Ramos (cell line): ENCODE data around the gene GID4.

Experiments used
- in situ Hi-C: fragments of 300-500 bp; cut with MboI; formaldehyde crosslinking; loops from one replicate; pipeline ENCODE4 v1.14.3; 2022; ENCODE audit warnings: low sequenced_read_pairs; ENCODE audit not compliant: unreplicated experiment

The GID4 gene

DNA sequence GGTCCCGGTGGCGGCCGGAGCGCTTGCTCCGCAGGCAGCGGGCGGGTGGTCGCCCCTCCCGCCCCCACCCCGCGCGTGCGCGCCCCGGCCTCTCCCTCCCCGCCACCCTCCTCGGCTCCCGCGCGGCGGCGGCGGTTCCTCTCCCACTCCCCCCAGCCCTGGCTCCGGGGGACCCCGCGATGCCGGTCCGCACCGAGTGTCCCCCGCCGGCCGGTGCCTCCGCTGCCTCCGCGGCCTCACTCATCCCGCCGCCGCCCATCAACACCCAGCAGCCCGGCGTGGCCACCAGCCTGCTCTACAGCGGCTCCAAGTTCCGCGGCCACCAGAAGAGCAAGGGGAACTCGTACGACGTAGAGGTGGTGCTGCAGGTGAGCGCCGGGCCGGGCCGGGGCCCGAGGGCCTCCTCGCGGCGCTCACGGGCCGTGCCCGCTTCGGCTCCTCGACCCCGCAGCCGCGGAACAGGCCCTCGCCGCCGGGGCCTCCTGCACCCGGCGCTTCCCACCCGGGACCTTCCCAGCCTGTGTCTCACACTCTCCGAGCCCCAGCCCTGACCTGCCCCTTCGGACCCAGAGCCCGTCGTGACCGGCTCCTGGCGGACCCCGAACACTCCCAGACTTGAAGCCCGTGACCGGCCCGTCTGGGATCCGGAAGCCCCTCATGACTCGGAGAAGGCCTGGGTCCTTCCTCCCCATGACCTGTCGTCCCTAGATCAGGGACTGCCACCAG lies 490 bp downstream of the GID4 start:
- in situ Hi-C loops, result loop anchor here (25.0 kb wide), 1 partner anchor 352 kb away; the partner anchor contains the start of gene RAI1

- in situ Hi-C loops, result loop anchor here (25.0 kb wide), 1 partner anchor 353 kb away; the partner anchor contains the start of gene RAI1
These were observed 1.2 kb downstream of the GID4 start for GRCh38 chr17:18040261-18040858.

DNA sequence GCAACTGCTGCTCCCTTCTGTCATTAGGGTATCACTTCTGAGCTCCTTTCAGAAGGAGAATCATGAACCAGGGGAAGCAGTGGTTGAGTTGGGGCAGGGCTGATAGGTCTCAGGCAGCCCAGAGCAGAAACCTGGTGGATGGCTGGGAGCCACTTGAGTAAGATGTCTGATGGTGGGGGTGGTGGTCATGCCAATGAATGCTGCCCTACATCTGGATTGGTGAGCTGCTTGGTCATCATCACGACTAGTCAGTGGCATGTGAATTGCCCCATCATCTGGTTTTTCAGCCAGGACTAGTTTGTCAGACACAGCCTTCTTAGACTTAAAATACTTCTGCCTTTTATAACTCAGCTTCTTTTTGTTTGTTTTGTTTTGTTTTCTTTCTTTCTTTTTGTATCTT lies 2.6 kb downstream of the GID4 start:
- in situ Hi-C loops, result loop anchor here (25.0 kb wide), 1 partner anchor 354 kb away; the partner anchor contains the start of gene RAI1

- in situ Hi-C loops, result loop anchor here (25.0 kb wide), 1 partner anchor 356 kb away; the partner anchor contains the start of gene RAI1
These were observed 3.8 kb downstream of the GID4 start for GRCh38 chr17:18042983-18043382.

GRCh38 chr17:18043491-18043890 lies 4.3 kb downstream of the GID4 start:
- in situ Hi-C loops, result loop anchor here (25.0 kb wide), 1 partner anchor 356 kb away; the partner anchor contains the start of gene RAI1

DNA sequence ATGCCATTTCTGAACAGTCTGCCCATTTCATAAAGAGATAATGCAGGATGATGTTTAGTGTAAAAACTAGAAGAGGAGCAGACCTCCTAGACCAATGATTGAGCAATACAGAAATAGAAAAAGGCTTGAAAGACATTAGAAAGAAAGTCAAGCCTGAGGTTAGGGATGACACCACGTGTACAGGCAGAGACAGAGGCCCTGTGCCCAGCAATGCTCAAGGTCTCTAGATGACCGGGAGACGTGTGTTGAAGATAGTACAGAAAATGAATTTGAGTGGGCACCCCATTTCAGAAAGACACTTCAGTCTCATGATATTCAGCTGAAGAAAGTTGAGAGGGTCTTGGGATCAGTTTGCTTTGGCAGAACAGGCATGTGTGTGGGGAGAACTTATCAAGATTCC lies 5.4 kb downstream of the GID4 start:
- in situ Hi-C loops, result loop anchor here (25.0 kb wide), 1 partner anchor 357 kb away; the partner anchor contains the start of gene RAI1

DNA sequence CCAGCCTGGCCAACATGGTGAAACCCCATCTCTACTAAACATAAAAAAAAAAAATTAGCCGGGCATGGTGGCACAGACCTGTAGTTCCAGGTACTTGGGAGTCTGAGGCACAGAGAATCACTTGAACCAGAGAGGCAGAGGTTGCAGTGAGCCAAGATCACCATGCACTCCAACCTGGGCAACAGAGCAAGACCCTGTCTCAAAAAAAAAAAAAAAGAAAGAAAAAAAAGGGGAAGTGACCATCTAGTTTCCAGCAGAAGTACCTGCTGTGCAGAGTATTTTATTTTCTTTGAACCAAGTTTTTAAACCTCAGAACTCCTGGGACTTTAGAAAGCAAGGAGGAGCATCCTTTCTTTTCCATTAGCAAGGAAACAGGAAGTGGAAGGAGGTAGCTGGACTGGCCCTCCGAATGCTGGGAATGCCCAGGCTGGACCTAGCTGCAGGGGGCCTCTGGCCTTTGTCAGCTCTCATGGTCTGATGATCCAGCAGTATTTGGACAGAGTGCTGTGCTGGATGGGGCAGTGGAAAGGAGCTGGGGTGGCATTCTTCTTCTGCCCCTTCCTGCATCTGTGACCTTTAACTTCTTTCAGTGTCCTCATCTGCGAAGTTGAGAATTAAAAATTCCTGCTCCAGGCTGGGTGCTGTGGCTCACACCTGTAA lies 6.6 kb downstream of the GID4 start:
- in situ Hi-C loops, result loop anchor here (25.0 kb wide), 1 partner anchor 359 kb away; the partner anchor contains the start of gene RAI1

- in situ Hi-C loops, result no loop called here
These were observed 16.4 kb downstream of the GID4 start for GRCh38 chr17:18055597-18055996.

- in situ Hi-C loops, result no loop called here
These were observed 17.0 kb downstream of the GID4 start for GRCh38 chr17:18056214-18056613.

- in situ Hi-C loops, result no loop called here
These were observed 20.1 kb downstream of the GID4 start for GRCh38 chr17:18059283-18059682.

DNA sequence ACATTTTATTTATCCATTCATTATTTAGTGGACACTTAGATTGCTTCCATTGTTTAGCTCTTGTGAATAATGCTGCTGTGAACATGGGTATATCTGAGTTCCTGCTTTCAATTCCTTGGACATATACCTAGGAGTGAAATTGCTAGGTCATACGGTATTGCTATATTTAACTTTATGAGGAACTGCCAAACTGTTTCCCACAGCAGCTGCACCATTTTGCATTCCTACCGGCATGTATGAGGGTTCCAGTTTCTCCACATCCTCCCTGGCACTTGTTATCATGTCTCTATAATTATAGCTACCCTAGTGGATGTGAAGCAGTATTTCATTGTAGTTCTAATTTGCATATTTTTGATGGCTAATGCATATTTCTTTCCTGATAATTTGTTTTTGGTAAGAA lies 24.8 kb downstream of the GID4 start:
- in situ Hi-C loops, result no loop called here

GRCh38 chr17:18065546-18065945 lies 26.3 kb downstream of the GID4 start:
- in situ Hi-C loops, result no loop called here

GRCh38 chr17:18066866-18067265 lies 27.7 kb downstream of the GID4 start:
- in situ Hi-C loops, result no loop called here

GRCh38 chr17:18069101-18069500 lies 29.9 kb downstream of the GID4 start:
- in situ Hi-C loops, result no loop called here

DNA sequence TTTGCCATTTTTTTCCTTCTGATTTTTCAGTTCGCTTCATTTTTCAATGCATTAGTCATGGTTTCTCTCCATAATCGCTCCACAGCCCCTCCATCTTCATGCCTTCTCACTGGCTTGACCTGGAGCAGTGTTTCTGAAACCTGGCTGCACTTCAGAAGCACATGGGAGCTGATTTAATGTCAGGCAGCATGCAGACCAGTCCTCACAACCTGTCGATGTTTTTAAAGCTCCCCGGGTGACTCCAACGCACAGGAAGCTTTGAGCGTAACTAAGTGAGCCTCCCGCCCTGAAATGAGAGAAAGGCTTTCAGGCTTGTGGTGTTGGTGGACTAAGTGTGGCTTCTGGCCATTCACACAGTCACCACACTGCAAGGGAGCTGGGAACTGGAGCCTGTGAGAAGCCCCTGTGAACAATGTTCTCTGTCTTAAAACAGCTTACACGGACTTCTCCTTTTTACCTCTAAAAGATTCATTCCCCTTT lies 31.7 kb downstream of the GID4 start:
- in situ Hi-C loops, result no loop called here

DNA sequence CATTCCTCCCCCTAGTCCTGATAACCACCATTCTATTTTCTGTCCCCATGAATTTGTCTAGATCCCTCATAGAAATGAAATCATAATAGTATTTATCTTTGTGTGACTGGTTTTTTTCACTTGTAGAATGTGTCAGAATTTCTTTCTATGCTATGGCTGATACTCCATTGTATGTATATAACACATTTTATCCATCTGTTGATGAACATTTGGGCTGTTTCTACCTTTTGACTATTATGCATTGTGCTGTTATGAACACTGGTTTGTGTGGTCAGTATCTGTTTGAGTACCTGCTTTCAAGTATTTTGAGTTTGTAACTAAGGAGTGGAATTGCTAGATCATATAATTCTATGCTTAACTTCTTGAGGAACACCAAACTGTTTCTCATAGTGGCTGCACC lies 32.5 kb downstream of the GID4 start:
- in situ Hi-C loops, result no loop called here

DNA sequence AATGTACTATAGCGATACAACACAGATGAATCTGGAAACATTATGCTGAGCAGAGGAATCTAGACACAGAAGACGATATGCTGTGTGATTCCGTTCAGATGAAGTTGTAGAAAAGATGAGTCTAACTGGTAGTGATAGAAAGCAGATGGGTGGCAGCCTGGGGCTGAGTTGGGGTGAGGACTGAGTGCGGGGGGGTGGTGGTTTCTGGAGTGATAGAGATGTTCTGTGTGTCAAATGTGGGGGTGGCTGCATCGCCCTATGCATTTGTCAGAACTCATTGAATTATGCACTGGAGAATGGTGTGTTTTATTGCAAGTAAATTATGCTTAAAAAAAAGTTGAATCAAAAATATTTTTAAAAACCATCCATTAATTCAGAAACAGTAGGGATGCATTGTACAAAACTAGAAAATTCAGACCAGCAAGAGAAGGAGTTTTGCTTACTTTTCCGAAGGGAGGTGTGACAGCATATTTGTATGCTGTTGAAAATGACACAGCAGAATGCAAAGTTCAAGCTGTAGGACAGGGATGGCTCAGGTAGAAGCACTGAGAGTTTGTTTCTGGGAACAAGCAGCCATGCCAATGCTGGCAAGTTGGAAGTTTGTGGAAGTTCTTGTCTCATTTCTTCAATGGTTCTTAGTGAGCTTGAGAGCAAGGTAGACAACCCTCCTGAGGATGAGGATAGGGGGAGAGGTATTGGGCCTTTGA lies 35.5 kb downstream of the GID4 start:
- in situ Hi-C loops, result no loop called here

GRCh38 chr17:18076936-18077335 lies 37.7 kb downstream of the GID4 start:
- in situ Hi-C loops, result no loop called here

DNA sequence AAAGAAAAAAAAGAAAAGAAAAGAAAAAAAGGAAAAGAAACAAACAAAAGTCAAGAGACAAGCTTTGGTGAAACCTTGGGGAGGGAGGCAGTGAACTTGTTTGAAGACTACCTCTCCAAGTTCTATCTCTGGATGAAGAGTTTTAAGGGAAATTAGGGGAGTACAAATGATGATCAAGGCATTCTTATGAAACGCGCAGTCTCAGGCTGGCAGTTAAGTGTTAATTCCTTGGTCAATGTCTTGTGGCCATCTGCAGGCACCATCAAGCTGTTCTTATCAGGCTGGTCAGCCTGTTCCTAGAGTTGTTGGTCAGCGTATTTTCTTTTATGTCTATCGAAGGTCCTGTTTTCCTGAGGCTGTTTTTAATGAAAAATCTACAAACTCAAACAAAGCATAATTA lies 40.3 kb downstream of the GID4 start:
- in situ Hi-C loops, result no loop called here

DNA sequence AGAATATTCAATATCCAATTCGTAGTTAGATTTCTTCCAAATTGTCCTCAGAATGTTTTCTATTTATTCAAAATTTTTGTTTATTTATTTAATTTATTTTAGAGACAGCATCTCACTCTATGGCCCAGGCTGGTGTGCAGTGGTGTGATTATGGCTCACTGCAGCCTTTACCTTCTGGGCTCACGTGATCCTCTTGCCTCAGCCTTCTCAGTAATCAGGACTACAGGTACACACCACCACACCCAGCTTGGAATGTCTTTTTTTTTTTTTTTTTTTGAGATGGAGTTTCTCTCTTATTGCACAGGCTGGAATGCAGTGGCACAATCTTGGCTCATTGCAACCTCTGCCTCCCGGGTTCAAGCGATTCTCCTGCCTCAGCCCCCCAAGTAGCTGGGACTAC lies 45.0 kb downstream of the GID4 start:
- in situ Hi-C loops, result no loop called here
